B cell (primary cell): ENCODE measurements around the gene ITGB6. TPM values are rescaled to one million over a fixed set of nuclear protein-coding genes. Genes with fewer than 3 reads are reported as not detected.

Experiments used
- ATAC-seq: fragments of 200-7000 bp; cut with Tn5 transposase; one replicate; pipeline ENCODE4 v1.10.0; 2021; ENCODE audit warnings: low read depth, mild to moderate bottlenecking, moderate number of reproducible peaks, moderate library complexity
- CTCF ChIA-PET: fragments of 350-600 bp; sonication (Branson Sonifier 250); formaldehyde crosslinking; loops from one replicate; lab custom pipeline; 2021; ENCODE audit warnings: antibody characterized with exemption, inconsistent platforms; lab: Charles Lee
- POLR2A ChIA-PET: fragments of 350-600 bp; sonication (Branson Sonifier 250); formaldehyde crosslinking; loops from one replicate; lab custom pipeline; 2021; ENCODE audit warnings: antibody characterized with exemption; lab: Charles Lee
- DNase-seq: peaks from one replicate; pipeline ENCODE4 v3.0.0; 2013
- H2AFZ ChIP-seq: 2 replicates; pipeline ENCODE4 v1.6.1; 2012; ENCODE audit warnings: mild to moderate bottlenecking, low read depth, low read length; ENCODE audit not compliant: insufficient read depth, poor library complexity, severe bottlenecking
- H3K27ac ChIP-seq, 2 donors: 1 replicate in 1 of 2; 2 replicates in 1 of 2; pipeline ENCODE4 v1.5.1; 2012 to 2013; ENCODE audit warnings: low read length in 2 of 2, mild to moderate bottlenecking in 2 of 2, moderate library complexity in 1 of 2
- H3K27me3 ChIP-seq, 4 experiments: fragments of 200-600 bp in 1 of 4; sonication (generic) in 1 of 4; replicated peaks in 1 of 4; 1 replicate in 2 of 4; 2 replicates in 2 of 4; pipeline versions ENCODE4 v1.6.1 to v1.7.0; 2013 to 2016; ENCODE audit warnings: low read length in 3 of 4, mild to moderate bottlenecking in 2 of 4, mixed read lengths in 1 of 4, moderate library complexity in 1 of 4; ENCODE audit not compliant: insufficient read depth in 4 of 4, control insufficient read depth in 3 of 4; ENCODE audit errors: control extremely low read depth in 1 of 4
- H3K36me3 ChIP-seq, 2 experiments: replicated peaks in 1 of 2; 1 replicate in 1 of 2; 2 replicates in 1 of 2; pipeline versions ENCODE4 v1.6.1 to v1.7.1; 2013; ENCODE audit warnings: low read length in 1 of 2; ENCODE audit not compliant: insufficient read depth in 2 of 2, control insufficient read depth in 1 of 2; ENCODE audit errors: control extremely low read depth in 1 of 2, extremely low read depth in 1 of 2
- H3K4me1 ChIP-seq, 2 donors: fragments of 200-600 bp in 1 of 2; sonication (generic) in 1 of 2; 1 replicate in 1 of 2; 2 replicates in 1 of 2; pipeline versions ENCODE4 v1.5.1 to v1.6.1; 2013 to 2017; ENCODE audit warnings: low read length in 2 of 2; ENCODE audit not compliant: control insufficient read depth in 2 of 2, insufficient read depth in 2 of 2
- H3K4me2 ChIP-seq: replicated peaks from 2 replicates; pipeline ENCODE3; 2012; ENCODE audit warnings: mild to moderate bottlenecking, low read depth, low read length; ENCODE audit not compliant: poor library complexity, severe bottlenecking
- H3K4me3 ChIP-seq, 5 experiments: fragments of 200-600 bp in 1 of 5; sonication (generic) in 1 of 5; 1 replicate in 3 of 5; 2 replicates in 2 of 5; pipeline versions ENCODE4 v1.5.1 to v1.7.0; 2011 to 2016; ENCODE audit warnings: low read length in 4 of 5, mild to moderate bottlenecking in 4 of 5, low read depth in 2 of 5, control low read depth in 1 of 5, moderate library complexity in 1 of 5; ENCODE audit not compliant: insufficient read depth in 1 of 5; ENCODE audit errors: control extremely low read depth in 1 of 5, extremely low read depth in 1 of 5
- H3K79me2 ChIP-seq: fragments of 200-600 bp; sonication (generic); one replicate; pipeline ENCODE4 v1.6.0; 2016; ENCODE audit warnings: low read length; ENCODE audit not compliant: control insufficient read depth, insufficient read depth
- H3K9ac ChIP-seq: fragments of 200-600 bp; sonication (generic); 2 replicates; pipeline ENCODE4 v1.6.1; 2017; ENCODE audit warnings: mild to moderate bottlenecking, low read length, moderate library complexity
- H3K9me3 ChIP-seq, 3 donors: one replicate each; pipeline versions ENCODE4 v1.6.1 to v1.7.1; 2013; ENCODE audit warnings: low read length in 2 of 3; ENCODE audit not compliant: control insufficient read depth in 2 of 3, insufficient read depth in 1 of 3; ENCODE audit errors: control extremely low read depth in 1 of 3
- H4K20me1 ChIP-seq: 2 replicates; pipeline ENCODE4 v1.6.0; 2012; ENCODE audit warnings: mild to moderate bottlenecking, low read length; ENCODE audit not compliant: insufficient read depth, control insufficient read depth, poor library complexity, severe bottlenecking
- H3K27ac Mint-ChIP-seq: one replicate; pipeline ENCODE4 v1.8.0; 2021; ENCODE audit warnings: mixed read lengths
- H3K27me3 Mint-ChIP-seq: one replicate; pipeline ENCODE4 v1.8.0; 2021; ENCODE audit warnings: mixed read lengths
- H3K4me1 Mint-ChIP-seq: one replicate; pipeline ENCODE4 v1.8.0; 2021; ENCODE audit warnings: mixed read lengths
- H3K4me3 Mint-ChIP-seq: one replicate; pipeline ENCODE4 v1.8.0; 2021; ENCODE audit warnings: mixed read lengths
- H3K9me3 Mint-ChIP-seq: one replicate; pipeline ENCODE4 v1.8.0; 2022; ENCODE audit warnings: mixed read lengths; ENCODE audit not compliant: insufficient read depth
- EZH2 ChIP-seq: IDR thresholded peaks from 2 replicates; pipeline ENCODE4 v1.6.1; 2012; ENCODE audit warnings: borderline replicate concordance, low read depth, mild to moderate bottlenecking, moderate library complexity, low read length; ENCODE audit not compliant: insufficient read depth, poor library complexity, severe bottlenecking
- WGBS: methylation state at CpG from one replicate; pipeline ENCODE4 v1.1.5; 2013; ENCODE audit warnings: missing lambda C conversion rate; ENCODE audit not compliant: insufficient coverage; 5-methylcytosine and 5-hydroxymethylcytosine counted together
- intact Hi-C: fragments of 100-400 bp; cut with micrococcal nuclease; formaldehyde crosslinking; loops from one replicate; pipeline ENCODE4 v1.10.0; 2022
- polyA plus RNA-seq: library from polyadenylated mRNA; depleted of rRNA; stranded (reverse); fragments of >200 nt; gene quantifications from 2 replicates; pipeline ENCODE4 v1.2.3, GENCODE V29; 2012
- total RNA-seq, 2 donors: library from RNA; stranded (reverse); fragments of 120-200 nt in 1 of 2; gene quantifications; 1 replicate in 1 of 2; 2 replicates in 1 of 2; pipeline versions ENCODE4 v1.2.3 to v1.2.4, GENCODE V29; 2013 to 2022
- TF ChIP-seq, protein P1 (sequence below): fragments of 200-600 bp; IDR thresholded peaks from one replicate; pipeline ENCODE4 v1.8.0; 2022; ENCODE audit warnings: antibody characterized with exemption, mild to moderate bottlenecking

ITGB6 gene
- total and polyA plus RNA-seq, 2 donors (not counting 1 experiment from before 2014, with no cell fraction given): not detected

DNA sequence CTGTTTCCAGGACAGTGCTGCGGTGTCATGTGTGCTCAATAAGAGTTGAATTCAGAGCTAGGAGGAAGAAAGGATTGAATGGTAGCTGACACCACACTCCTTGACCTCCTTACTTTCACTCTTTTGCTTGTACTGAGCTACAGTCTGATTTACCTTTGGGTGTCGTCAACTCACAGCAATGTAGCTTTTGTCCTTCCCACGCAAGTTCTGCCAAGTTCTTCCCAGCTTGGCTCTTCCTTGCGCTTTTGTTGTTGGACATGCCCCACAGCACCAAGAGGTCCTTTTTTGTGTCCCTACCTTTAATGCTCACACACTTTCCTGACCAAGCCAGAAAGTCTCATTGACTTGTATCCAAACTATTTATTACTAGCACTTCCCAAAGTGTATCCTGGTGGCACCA lies 38.3 kb upstream of the ITGB6 start:
- H3K4me3 Mint-ChIP-seq: no peak overlapping the region
- no peak overlapping the region for H3K4me3 ChIP-seq
- H3K36me3 ChIP-seq: no peaks in the 10 kb centered on the region
- no peak overlapping the region for H3K9ac ChIP-seq
- H3K4me1 Mint-ChIP-seq: no peaks in the 10 kb centered on the region
- no peak overlapping the region for H3K27ac ChIP-seq
- TF ChIP-seq EZH2: no peak
- TF ChIP-seq, protein P1, sequence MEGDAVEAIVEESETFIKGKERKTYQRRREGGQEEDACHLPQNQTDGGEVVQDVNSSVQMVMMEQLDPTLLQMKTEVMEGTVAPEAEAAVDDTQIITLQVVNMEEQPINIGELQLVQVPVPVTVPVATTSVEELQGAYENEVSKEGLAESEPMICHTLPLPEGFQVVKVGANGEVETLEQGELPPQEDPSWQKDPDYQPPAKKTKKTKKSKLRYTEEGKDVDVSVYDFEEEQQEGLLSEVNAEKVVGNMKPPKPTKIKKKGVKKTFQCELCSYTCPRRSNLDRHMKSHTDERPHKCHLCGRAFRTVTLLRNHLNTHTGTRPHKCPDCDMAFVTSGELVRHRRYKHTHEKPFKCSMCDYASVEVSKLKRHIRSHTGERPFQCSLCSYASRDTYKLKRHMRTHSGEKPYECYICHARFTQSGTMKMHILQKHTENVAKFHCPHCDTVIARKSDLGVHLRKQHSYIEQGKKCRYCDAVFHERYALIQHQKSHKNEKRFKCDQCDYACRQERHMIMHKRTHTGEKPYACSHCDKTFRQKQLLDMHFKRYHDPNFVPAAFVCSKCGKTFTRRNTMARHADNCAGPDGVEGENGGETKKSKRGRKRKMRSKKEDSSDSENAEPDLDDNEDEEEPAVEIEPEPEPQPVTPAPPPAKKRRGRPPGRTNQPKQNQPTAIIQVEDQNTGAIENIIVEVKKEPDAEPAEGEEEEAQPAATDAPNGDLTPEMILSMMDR: no peak
- no peak for ATAC-seq
- H3K4me2 ChIP-seq: no peak overlapping the region
- H3K27me3 ChIP-seq: peaks cover 0 to 3% (median 0%) of the 10 kb centered on the region in 4 experiments
- POLR2A ChIA-PET: no interaction called here
- peaks cover 9% of the 10 kb centered on the region for H3K27me3 Mint-ChIP-seq
- no peaks in the 10 kb centered on the region for H3K9me3 Mint-ChIP-seq
- no peak for DNase-seq
- H3K4me1 ChIP-seq: no peaks in the 10 kb centered on the region
- H3K27ac Mint-ChIP-seq: no peak overlapping the region
- CTCF ChIA-PET: no interaction called here
- H2AFZ ChIP-seq: no peak overlapping the region
- no peaks in the 10 kb centered on the region for H3K79me2 ChIP-seq
- H4K20me1 ChIP-seq: no peaks in the 10 kb centered on the region
- WGBS: 89% methylated on average over 3 of the region's 4 CpGs
- intact Hi-C loops: no loop called here
- H3K9me3 ChIP-seq: no peaks in the 10 kb centered on the region

DNA sequence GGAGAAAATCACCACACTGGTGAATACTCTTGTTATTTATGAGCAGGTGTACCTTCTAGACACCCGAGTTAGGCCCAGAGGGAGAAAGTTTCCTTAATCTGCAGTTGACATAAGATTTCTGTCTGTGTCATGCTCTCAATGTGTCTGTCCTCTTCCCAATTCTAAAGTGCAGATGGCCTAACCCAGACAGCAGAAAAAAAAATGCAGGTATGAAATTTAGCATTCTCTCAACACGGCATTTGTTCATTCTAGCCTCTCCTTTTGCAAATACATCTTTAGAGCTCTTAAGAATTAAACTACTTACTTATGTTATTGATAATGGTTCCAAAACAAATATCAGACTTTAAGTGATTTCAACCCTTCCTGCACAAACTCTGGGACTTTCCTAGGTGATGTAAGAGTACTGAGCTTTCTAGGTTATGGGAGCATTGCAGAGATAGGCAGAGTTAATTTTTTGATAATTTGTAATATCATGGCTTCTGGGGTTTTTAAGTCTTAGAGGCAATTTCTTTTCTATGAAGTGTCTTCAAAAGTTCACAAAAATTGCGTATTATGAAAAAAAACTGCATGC lies 32.9 kb upstream of the ITGB6 start:
- intact Hi-C loops: no loop called here
- Mint-ChIP-seq H3K4me1 (no peaks in the 10 kb centered on the region), H3K27me3 (peaks cover 7% of the 10 kb centered on the region), H3K27ac (no peak overlapping the region), H3K9me3 (no peaks in the 10 kb centered on the region), H3K4me3 (no peak overlapping the region)
- Histone ChIP-seq H3K4me2 (no peak overlapping the region), H3K27me3 (no peaks in the 10 kb centered on the region), H3K4me1 (no peaks in the 10 kb centered on the region), H3K36me3 (no peaks in the 10 kb centered on the region), H3K27ac (no peak overlapping the region), H3K4me3 (no peak overlapping the region), H3K9me3 (no peaks in the 10 kb centered on the region), H3K9ac (no peak overlapping the region), H4K20me1 (no peaks in the 10 kb centered on the region), H3K79me2 (no peaks in the 10 kb centered on the region), H2AFZ (no peak overlapping the region)
- CTCF ChIA-PET: interaction anchor here (2.0 kb wide), 1 partner anchor 19 kb away, joined by 4 read pairs; no protein-coding TSS in a partner anchor
- no peak for TF ChIP-seq EZH2
- TF ChIP-seq, protein P1: no peak
- POLR2A ChIA-PET: no interaction called here
- DNase-seq: no peak
- 73% methylated on average over 2 of the region's 3 CpGs for WGBS
- ATAC-seq: no peak
